Neural progenitor cell (in vitro differentiated cells): ENCODE data around the gene PADI2. TPM values are rescaled to one million over a fixed set of nuclear protein-coding genes. Genes with fewer than 3 reads are reported as not detected.

Experiments
- DNase-seq: peaks from one replicate; pipeline ENCODE4 v3.0.0-alpha.2; 2016; ENCODE audit warnings: low spot score
- H2AFZ ChIP-seq: fragments of 200-600 bp; sonication (generic); replicated peaks from 2 replicates; pipeline ENCODE4 v1.6.1; 2016; ENCODE audit warnings: antibody characterized with exemption
- H3F3A ChIP-seq: fragments of 200-600 bp; sonication (generic); 2 replicates; pipeline ENCODE4 v1.6.1; 2016; ENCODE audit warnings: antibody characterized with exemption, low read depth
- H3K27ac ChIP-seq: fragments of 200-600 bp; sonication (generic); 2 replicates; pipeline ENCODE4 v1.5.1; 2016; ENCODE audit warnings: mild to moderate bottlenecking
- H3K27me3 ChIP-seq: fragments of 200-600 bp; sonication (generic); 2 replicates; pipeline ENCODE4 v1.6.1; 2016; ENCODE audit warnings: mild to moderate bottlenecking, moderate library complexity
- H3K36me3 ChIP-seq: fragments of 200-600 bp; sonication (generic); 2 replicates; pipeline ENCODE4 v1.5.1; 2016
- H3K4me1 ChIP-seq: fragments of 200-600 bp; sonication (generic); 2 replicates; pipeline ENCODE4 v1.6.1; 2016; ENCODE audit warnings: mixed run types
- H3K4me2 ChIP-seq: fragments of 200-600 bp; sonication (generic); 2 replicates; pipeline ENCODE4 v1.6.1; 2016
- H3K4me3 ChIP-seq: fragments of 200-600 bp; sonication (generic); 2 replicates; pipeline ENCODE4 v1.5.1; 2016
- H3K79me2 ChIP-seq: fragments of 200-600 bp; sonication (generic); 2 replicates; pipeline ENCODE4 v1.6.1; 2016; ENCODE audit warnings: low read depth
- H3K9ac ChIP-seq: fragments of 200-600 bp; sonication (generic); 2 replicates; pipeline ENCODE4 v1.6.1; 2016
- H3K9me3 ChIP-seq: fragments of 200-600 bp; sonication (generic); 2 replicates; pipeline ENCODE4 v1.5.1; 2016; ENCODE audit warnings: low read depth
- H4K20me1 ChIP-seq: fragments of 200-600 bp; sonication (generic); 2 replicates; pipeline ENCODE4 v1.6.1; 2016; ENCODE audit warnings: low read depth
- H3K27ac Mint-ChIP-seq: 3 replicates; pipeline ENCODE4 v1.8.0; 2021; ENCODE audit warnings: mixed read lengths
- H3K27me3 Mint-ChIP-seq: 2 replicates; pipeline ENCODE4 v1.8.0; 2022; ENCODE audit warnings: low read depth, mild to moderate bottlenecking, inconsistent platforms, moderate library complexity, mixed read lengths; ENCODE audit not compliant: insufficient read depth
- H3K36me3 Mint-ChIP-seq: 3 replicates; pipeline ENCODE4 v1.8.0; 2021; ENCODE audit warnings: mixed read lengths
- H3K4me1 Mint-ChIP-seq: 3 replicates; pipeline ENCODE4 v1.8.0; 2021; ENCODE audit warnings: mixed read lengths
- H3K4me3 Mint-ChIP-seq: 3 replicates; pipeline ENCODE4 v1.8.0; 2021; ENCODE audit warnings: mild to moderate bottlenecking, moderate library complexity, mixed read lengths
- H3K9me3 Mint-ChIP-seq: 3 replicates; pipeline ENCODE4 v1.8.0; 2020; ENCODE audit warnings: mixed read lengths
- CTCF ChIP-seq: fragments of 200-600 bp; sonication (generic); IDR thresholded peaks from 2 replicates; pipeline ENCODE4 v1.5.1; 2017; ENCODE audit warnings: antibody characterized with exemption, mild to moderate bottlenecking
- EZH2 ChIP-seq: fragments of 200-600 bp; sonication (generic); IDR thresholded peaks from 2 replicates; pipeline ENCODE4 v1.6.1; 2017; ENCODE audit warnings: antibody characterized with exemption, mild to moderate bottlenecking, moderate library complexity
- EZH2phosphoT487 ChIP-seq: fragments of 200-600 bp; sonication (generic); IDR thresholded peaks from 2 replicates; pipeline ENCODE4 v1.6.1; 2017; ENCODE audit warnings: antibody characterized with exemption
- total RNA-seq: library from RNA; depleted of rRNA; stranded (reverse); fragments of >200 nt; gene quantifications from 2 replicates; pipeline ENCODE4 v1.2.3, GENCODE V29; 2015; ENCODE audit warnings: low replicate concordance

PADI2 gene
- total RNA-seq, 1 donor from 2014 or later: 0.77 TPM

DNA sequence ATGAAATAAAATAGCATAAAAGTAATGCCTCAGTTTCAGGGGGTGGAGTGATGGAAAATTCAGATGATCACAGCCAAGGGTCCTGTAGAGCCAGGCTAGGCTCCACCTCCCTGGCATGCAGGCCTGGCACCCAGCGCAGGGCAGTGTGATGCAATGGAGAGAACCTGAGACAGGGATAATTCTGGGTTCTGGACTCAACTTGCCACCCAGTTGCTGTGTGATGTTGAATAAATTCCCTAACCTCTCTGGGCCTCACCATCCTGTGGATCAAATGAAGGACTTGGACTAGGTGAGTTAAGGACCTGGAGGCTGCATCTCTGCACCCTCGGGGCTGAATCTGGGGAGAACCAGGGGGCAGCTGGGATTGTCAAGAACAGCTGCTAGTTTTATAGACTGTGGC is 17.0 kb downstream of the PADI2 start:
- H3K27ac ChIP-seq: no peak overlapping the region
- H3K9me3 Mint-ChIP-seq: no peaks in the 10 kb centered on the region
- no peak overlapping the region for H3K27ac Mint-ChIP-seq

DNA sequence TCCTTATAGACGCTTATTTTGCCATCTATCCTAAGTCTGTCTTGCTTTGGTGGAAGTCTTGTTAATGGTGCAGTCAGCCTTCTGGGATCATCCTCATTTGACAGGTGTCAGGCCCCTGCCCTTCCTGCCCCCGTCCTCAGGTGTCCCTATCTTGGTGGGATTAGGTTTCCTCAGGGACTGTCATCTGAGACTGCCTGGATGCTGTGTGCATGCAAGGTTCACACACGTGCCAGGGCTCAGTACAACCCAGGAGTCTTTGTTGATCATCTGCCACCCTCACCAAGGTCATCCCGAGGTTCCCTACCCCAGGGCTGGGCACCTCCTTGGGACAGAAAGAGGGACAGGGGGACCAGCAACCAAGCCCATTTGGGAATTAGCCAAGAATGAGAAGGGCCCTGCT is 18.0 kb downstream of the PADI2 start:
- no peaks in the 10 kb centered on the region for H3K9me3 Mint-ChIP-seq
- H3K4me1 ChIP-seq: peaks cover 5% of the 10 kb centered on the region
- no peak overlapping the region for H3K9ac ChIP-seq
- H3F3A ChIP-seq: peaks cover 3% of the 10 kb centered on the region
- no peak for DNase-seq
- no peak overlapping the region for H3K27ac ChIP-seq
- no peaks in the 10 kb centered on the region for H3K9me3 ChIP-seq
- no peak overlapping the region for H3K4me3 Mint-ChIP-seq
- H3K4me2 ChIP-seq: no peak overlapping the region
- H3K4me3 ChIP-seq: no peak overlapping the region
- H3K27ac Mint-ChIP-seq: no peak overlapping the region
- H3K79me2 ChIP-seq: no peaks in the 10 kb centered on the region
- H2AFZ ChIP-seq: no peak overlapping the region
- no peaks in the 10 kb centered on the region for H4K20me1 ChIP-seq
- no peaks in the 10 kb centered on the region for H3K36me3 ChIP-seq
- peaks cover 30% of the 10 kb centered on the region for H3K4me1 Mint-ChIP-seq
- TF ChIP-seq CTCF: no peak
- no peak for TF ChIP-seq EZH2phosphoT487
- TF ChIP-seq EZH2: no peak
- no peaks in the 10 kb centered on the region for H3K27me3 ChIP-seq
- H3K27me3 Mint-ChIP-seq: peaks cover 7% of the 10 kb centered on the region
- no peaks in the 10 kb centered on the region for H3K36me3 Mint-ChIP-seq

More for the DNA sequence above, 17.0 kb downstream of the PADI2 start:
- Histone ChIP-seq H4K20me1 (no peaks in the 10 kb centered on the region), H3K4me3 (no peak overlapping the region), H3K9ac (no peak overlapping the region), H3K9me3 (no peaks in the 10 kb centered on the region), H3K4me1 (peaks cover 4% of the 10 kb centered on the region), H3K4me2 (no peak overlapping the region), H3K36me3 (no peaks in the 10 kb centered on the region), H3K79me2 (no peaks in the 10 kb centered on the region), H3K27me3 (no peaks in the 10 kb centered on the region), H2AFZ (no peak overlapping the region), H3F3A (peaks cover 3% of the 10 kb centered on the region)
- Mint-ChIP-seq H3K4me3 (no peak overlapping the region), H3K36me3 (no peaks in the 10 kb centered on the region), H3K27me3 (peaks cover 7% of the 10 kb centered on the region), H3K4me1 (peaks cover 27% of the 10 kb centered on the region)
- DNase-seq: no peak
- no peak for TF ChIP-seq EZH2phosphoT487
- no peak for TF ChIP-seq EZH2

- Mint-ChIP-seq H3K4me3 (no peak overlapping the region), H3K27ac (peak overlapping the region; percentile 86), H3K9me3 (no peaks in the 10 kb centered on the region), H3K36me3 (no peaks in the 10 kb centered on the region), H3K27me3 (peaks cover 7% of the 10 kb centered on the region), H3K4me1 (peaks cover 45% of the 10 kb centered on the region)
- Histone ChIP-seq H3K4me1 (peaks cover 12% of the 10 kb centered on the region), H3K27ac (no peak overlapping the region), H3K79me2 (no peaks in the 10 kb centered on the region), H3K9me3 (no peaks in the 10 kb centered on the region), H3K36me3 (no peaks in the 10 kb centered on the region), H3K9ac (no peak overlapping the region), H2AFZ (no peak overlapping the region), H3F3A (peaks cover 3% of the 10 kb centered on the region), H3K4me3 (no peak overlapping the region), H3K4me2 (no peak overlapping the region), H3K27me3 (no peaks in the 10 kb centered on the region), H4K20me1 (no peaks in the 10 kb centered on the region)
- TF ChIP-seq EZH2 (no peak), CTCF (no peak), EZH2phosphoT487 (no peak)
- DNase-seq: no peak
These were observed 19.5 kb downstream of the PADI2 start for GRCh38 chr1:17099616-17100340.
